Right atrium auricular region (tissue), 2 donors: ENCODE measurements around the gene TMEM54. TPM values are rescaled to one million over a fixed set of nuclear protein-coding genes. Genes with fewer than 3 reads are reported as not detected.

ENCODE experiments used
- DNase-seq: peaks from one replicate; pipeline ENCODE4 v3.0.0-alpha.2; 2019; ENCODE audit warnings: low spot score
- H3K27ac ChIP-seq, 2 donors: fragments of 200-600 bp; sonication (generic); 1 replicate in 1 of 2; 2 replicates in 1 of 2; pipeline ENCODE4 v1.5.1; 2016 to 2019
- H3K27me3 ChIP-seq, 2 donors: fragments of 200-600 bp; sonication (generic); one replicate each; pipeline versions ENCODE4 v1.5.1 to v1.6.0; 2017 to 2019
- H3K36me3 ChIP-seq: fragments of 200-600 bp; sonication (generic); one replicate; pipeline ENCODE4 v1.5.1; 2016
- H3K4me1 ChIP-seq, 2 donors: fragments of 200-600 bp; sonication (generic); one replicate each; pipeline versions ENCODE4 v1.5.1 to v1.6.0; 2017 to 2019
- H3K4me3 ChIP-seq, 2 donors: fragments of 200-600 bp; sonication (generic); 1 replicate in 1 of 2; 2 replicates in 1 of 2; pipeline ENCODE4 v1.5.1; 2017 to 2019; ENCODE audit warnings: mild to moderate bottlenecking in 1 of 2, moderate library complexity in 1 of 2
- H3K9me3 ChIP-seq, 2 donors: fragments of 200-600 bp; sonication (generic); one replicate each; pipeline ENCODE4 v1.5.1; 2019
- CTCF ChIP-seq, 2 donors: fragments of 200-600 bp; sonication (generic); IDR thresholded peaks; one replicate each; pipeline ENCODE4 v1.5.1; 2019; ENCODE audit warnings: antibody characterized with exemption in 2 of 2
- total RNA-seq, 2 donors: library from RNA; depleted of rRNA; stranded (reverse); fragments of >200 nt; gene quantifications; one replicate each; pipeline ENCODE4 v1.1.0, GENCODE V29; 2016

TMEM54 gene
- total RNA-seq, 2 donors from 2014 or later = 4.7 to 37.9 TPM

GRCh38 chr1:32869923-32870614 lies 31.1 kb downstream of the TMEM54 start:
- no peaks in the 10 kb centered on the region for H3K9me3 ChIP-seq
- no peaks in the 10 kb centered on the region for H3K36me3 ChIP-seq
- no peak for DNase-seq
- H3K27ac ChIP-seq = peak overlapping the region; percentile 76 to 79
- TF ChIP-seq CTCF (IDR thresholded peaks at IDR 0.05) = no peak
- peak overlapping the region; percentile 39 to 60 for H3K4me3 ChIP-seq
- no peaks in the 10 kb centered on the region for H3K27me3 ChIP-seq
- H3K4me1 ChIP-seq = peaks cover 0 to 42% of the 10 kb centered on the region in 2 donors

GRCh38 chr1:32868806-32869455 lies 32.3 kb downstream of the TMEM54 start:
- no peak for DNase-seq
- Histone ChIP-seq H3K27ac (peak overlapping the region; percentile 10 to 79), H3K4me1 (peaks cover 0 to 54% of the 10 kb centered on the region in 2 donors), H3K27me3 (no peaks in the 10 kb centered on the region), H3K9me3 (no peaks in the 10 kb centered on the region), H3K4me3 (no peak overlapping the region), H3K36me3 (no peaks in the 10 kb centered on the region)
- no peak for TF ChIP-seq CTCF (IDR thresholded peaks at IDR 0.05)

GRCh38 chr1:32868085-32868484 lies 33.1 kb downstream of the TMEM54 start:
- H3K4me1 ChIP-seq = peaks cover 0 to 58% of the 10 kb centered on the region in 2 donors
- no peak for DNase-seq
- no peak overlapping the region for H3K27ac ChIP-seq
- H3K27me3 ChIP-seq = no peaks in the 10 kb centered on the region
- no peak for TF ChIP-seq CTCF (IDR thresholded peaks at IDR 0.05)
- H3K36me3 ChIP-seq = peaks cover 6% of the 10 kb centered on the region
- H3K9me3 ChIP-seq = no peaks in the 10 kb centered on the region
- no peak overlapping the region for H3K4me3 ChIP-seq

DNA sequence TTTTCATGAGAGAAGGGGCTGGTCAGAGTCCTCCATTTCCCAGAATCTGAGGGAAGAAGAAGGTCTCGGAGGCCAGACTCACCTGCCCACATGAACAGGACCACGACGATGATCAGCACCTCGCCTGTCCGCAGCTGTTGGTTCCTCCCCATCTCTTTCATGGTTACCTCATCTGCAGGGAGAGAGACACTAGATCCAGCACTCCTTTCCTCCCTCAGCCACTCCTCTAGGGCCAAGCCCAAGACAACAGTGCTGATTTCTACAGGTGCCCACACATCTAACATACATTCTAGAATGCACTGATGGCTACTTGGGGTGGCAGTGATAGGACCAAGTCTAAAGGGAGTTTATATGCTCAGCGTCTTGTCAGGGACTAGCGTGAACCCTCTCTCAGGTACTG lies 33.5 kb downstream of the TMEM54 start:
- Histone ChIP-seq H3K4me1 (peaks cover 0 to 55% of the 10 kb centered on the region in 2 donors), H3K27ac (no peak overlapping the region), H3K27me3 (no peaks in the 10 kb centered on the region), H3K4me3 (no peak overlapping the region), H3K36me3 (peaks cover 10% of the 10 kb centered on the region), H3K9me3 (no peaks in the 10 kb centered on the region)
- no peak for TF ChIP-seq CTCF (IDR thresholded peaks at IDR 0.05)
- no peak for DNase-seq

DNA sequence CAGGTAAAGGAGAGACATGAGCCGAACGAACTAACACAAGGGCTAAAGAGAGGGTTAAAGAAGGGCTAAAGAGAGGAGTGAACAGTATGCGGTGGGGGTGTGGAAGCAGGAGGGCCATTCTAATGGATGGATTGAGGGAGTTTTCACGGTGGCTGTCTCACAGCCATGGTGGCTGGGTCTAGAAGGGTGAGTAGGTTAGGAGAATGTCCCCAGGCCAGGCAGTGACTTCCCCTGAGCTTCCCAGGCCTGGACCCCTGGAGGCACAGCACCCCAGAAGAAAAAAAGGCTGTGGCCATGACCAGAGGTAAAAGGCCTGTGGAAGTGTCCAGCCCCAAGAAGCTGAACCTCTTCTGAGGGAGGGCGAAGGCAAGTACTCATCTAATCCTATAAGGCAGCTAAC lies 34.0 kb downstream of the TMEM54 start:
- H3K4me1 ChIP-seq = peaks cover 0 to 51% of the 10 kb centered on the region in 2 donors
- H3K4me3 ChIP-seq = no peak overlapping the region
- H3K27ac ChIP-seq = no peak overlapping the region
- TF ChIP-seq CTCF (IDR thresholded peaks at IDR 0.05) = no peak
- H3K27me3 ChIP-seq = no peaks in the 10 kb centered on the region
- DNase-seq = no peak
- no peaks in the 10 kb centered on the region for H3K9me3 ChIP-seq
- H3K36me3 ChIP-seq = peaks cover 16% of the 10 kb centered on the region
